IPS DF 19.7 (cell line): ENCODE measurements around the gene FAR1.
"Not testable (repeated sequence)": the region's sequence is repeated elsewhere in the genome, so short reads cannot be mapped to it uniquely, and the experiment has no call there.

Experiments used
- DNase-seq: peaks from one replicate; pipeline ENCODE4 v3.0.0-alpha.2; 2013; ENCODE audit warnings: low read depth, low spot score

FAR1 gene

DNA sequence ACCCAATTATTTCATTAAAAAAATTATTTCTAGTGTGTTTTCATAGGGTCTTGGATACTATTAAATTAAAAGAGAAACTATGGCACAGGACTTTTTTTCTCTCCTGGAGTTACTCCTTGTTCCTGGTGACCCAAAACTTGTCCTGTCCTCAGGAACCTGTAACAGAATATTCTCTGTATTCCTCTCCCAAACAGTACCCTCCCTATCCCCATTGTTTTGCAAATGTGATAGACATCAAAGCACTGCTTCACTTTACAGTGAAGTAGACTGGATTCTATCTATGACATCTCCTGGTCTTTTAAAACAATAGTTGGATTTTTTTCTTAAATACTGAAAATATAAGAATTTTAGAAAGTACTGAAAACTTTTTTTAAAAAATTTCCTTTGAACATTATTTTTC, 37.2 kb downstream of the FAR1 start:
- DNase-seq: no peak

DNA sequence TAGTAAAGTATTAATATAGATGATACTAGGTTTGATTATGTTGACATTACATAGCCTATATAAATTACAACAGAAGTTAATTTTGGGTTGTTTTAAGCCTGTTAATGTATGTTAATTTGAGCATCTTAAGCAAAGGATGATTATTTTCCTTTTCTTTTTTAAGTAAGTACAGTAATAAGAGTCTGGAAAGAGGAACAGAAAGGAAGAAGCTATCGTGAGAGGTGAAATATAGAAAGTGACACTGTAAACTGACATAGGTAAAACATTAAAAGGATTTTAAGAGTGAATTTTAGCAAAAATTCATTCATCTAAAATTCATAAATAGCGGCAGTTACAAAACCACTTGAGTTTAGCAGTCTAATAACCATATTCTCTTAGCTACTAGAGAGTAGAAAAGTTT, 45.5 kb downstream of the FAR1 start:
- DNase-seq: no peak

DNA sequence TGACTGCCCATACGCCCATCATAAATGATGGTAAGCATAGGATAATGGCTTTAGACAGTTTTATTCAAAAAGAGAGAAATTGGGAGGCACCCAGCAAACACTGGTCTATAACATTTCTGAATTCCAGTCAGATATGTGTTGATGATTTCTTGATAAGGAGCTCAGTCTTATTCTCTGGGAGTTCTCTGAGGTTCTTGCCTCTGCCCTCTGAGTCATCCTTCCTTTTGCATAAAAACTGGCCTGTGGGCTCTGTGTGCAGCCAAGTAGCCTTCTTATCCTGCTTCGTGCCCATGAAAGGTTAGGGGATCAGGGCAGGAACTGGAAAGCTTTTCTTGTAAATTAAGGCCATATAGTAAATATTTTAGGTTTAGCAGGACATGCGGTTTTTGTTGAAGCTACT, 48.9 kb downstream of the FAR1 start:
- DNase-seq: no peak

DNA sequence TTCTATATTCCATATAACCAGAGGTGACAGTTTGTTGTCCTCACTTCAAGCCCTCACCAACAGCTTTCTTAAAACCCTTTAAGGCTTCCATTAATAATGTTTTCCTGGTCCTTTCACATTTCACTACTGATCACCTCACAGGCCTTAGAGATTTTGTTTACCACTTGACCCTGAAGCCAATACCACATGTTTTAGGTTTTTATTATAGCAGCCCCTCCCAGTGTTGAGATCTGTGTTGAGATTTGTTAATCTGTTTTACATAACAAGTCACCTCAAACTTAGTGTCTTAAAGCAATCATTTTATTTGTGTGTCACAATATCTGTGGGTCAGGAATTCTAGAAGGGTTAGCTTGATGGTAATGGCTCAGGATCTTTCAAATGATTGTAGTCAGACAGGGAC, 49.9 kb downstream of the FAR1 start:
- no peak for DNase-seq

DNA sequence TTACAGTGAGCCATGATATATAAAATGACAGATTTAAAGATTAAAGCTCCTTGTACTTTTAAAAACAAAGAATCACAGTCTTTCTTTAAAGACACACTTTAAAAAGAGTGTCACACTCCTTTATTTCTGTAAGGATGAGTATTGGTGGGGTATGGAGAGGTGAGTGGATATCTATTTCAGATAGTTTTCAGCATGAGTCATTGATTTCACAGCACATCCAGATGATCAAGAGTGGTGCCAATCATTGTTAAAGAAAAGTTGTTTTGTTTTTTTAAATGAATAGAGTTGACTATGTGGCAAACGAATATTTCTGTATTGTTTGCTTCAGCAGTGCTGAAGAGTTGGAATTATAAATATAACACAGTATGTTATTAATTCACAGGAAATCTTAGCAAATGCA, 52.5 kb downstream of the FAR1 start:
- no peak for DNase-seq

DNA sequence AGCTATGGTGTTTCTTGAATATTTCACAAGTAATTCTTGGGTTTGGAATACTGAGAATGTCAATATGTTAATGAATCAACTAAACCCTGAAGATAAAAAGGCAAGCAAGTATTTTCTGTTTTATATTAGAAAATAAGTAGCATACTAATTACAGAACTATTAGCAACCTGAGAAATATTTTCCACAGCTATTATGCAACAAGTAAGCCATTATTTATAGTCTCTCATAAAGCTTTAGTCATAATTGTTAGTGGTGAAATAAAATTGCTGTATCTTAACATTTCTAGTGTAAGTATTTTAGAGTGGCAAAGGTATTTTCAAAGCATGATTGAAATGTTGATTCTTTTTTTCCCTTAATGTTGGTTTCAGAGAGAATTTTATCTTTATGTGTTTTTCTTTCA, 53.3 kb downstream of the FAR1 start:
- DNase-seq: no peak

DNA sequence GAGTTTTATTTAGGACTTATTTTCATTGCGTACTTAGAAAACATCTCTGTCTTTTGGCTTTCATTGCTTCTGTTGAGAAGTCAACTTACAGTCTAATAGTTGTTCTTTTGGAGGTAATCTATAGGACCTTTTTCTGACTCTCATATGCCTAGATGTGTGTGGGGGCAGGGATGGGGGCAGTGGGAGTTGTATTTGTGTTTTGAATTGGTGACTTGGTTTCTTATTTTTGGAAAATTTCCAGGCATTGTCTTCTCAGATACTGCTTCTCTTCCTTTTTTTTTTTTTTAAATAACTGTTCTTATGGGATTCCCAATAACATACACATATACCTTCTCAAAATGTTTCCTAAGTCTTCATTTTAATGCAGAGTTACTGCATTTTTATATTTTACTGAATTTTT, 58.0 kb downstream of the FAR1 start:
- no peak for DNase-seq

DNA sequence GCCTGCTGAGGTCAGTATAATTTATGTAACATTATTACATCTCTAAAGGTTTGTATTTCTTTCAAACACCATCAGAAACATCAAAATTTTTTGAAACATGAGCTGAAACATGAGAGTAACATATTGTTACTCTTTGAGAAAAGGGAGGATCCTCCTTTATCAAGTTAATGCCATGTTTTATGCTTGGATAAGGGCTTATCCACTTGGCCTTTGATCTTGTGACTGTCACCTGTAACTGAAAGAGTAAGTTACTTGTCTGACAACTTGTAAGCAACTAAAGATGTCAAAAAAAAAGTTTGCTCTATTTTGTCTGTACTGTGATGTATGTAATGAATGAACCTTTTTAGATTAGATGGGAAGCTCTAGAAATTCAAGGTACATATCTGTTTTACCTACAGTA, 59.6 kb downstream of the FAR1 start:
- no peak for DNase-seq

DNA sequence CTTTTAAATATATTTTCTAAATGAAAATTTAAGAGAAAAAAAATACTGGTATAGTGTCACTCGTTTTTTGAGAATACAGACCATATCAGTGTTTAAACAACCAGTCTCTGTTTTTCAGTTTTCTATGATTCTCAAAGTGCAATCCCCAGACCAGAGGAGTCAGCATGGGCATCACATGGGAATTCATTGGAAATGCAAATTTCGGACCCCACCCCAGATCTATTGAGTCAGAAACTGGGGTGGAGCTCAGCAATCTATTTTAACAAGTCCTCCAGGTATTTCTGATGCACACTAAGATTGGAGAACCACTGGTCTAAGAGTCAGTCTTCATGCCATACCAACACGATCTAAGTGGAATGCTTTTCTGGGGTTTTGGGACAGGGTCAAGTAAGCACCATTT, 66.1 kb downstream of the FAR1 start:
- no peak for DNase-seq

DNA sequence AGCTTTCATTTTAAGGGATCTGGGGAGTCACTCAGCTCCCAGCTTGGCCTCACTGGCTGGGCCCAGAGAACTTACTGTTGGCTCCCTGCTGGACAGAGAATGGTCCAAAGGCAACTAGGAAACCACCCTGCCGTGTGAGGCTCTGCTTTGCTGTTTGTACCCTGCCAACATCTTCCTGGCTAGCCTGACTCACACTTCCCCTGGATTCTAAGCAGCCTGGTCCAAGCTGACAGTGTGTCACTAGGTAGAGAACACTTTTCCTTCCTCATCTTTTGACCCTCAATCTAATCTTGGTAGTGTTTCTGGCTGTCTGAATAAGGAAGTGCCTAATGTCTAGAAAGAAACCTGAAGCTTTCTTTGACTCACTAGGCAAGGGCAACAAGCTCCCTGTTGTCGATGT, 76.7 kb downstream of the FAR1 start:
- DNase-seq: no peak

DNA sequence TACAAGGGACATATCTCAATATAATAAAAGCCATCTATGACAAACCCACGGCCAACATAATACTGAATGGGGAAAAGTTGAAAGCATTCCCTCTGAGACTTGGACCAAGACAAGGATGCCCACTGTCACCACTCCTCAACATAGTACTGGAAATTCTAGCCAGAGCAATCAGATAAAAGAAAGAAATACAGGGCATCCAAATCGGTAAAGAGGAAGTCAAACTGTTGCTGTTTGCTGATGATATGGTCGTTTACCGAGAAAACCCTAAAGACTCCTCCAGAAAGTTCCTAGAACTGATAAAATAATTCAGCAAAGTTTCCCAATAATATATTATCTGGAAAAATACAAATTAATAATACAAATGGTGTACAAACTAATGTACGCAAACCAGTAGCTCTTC, 84.8 kb downstream of the FAR1 start:
- DNase-seq: not testable (repeated sequence)

DNA sequence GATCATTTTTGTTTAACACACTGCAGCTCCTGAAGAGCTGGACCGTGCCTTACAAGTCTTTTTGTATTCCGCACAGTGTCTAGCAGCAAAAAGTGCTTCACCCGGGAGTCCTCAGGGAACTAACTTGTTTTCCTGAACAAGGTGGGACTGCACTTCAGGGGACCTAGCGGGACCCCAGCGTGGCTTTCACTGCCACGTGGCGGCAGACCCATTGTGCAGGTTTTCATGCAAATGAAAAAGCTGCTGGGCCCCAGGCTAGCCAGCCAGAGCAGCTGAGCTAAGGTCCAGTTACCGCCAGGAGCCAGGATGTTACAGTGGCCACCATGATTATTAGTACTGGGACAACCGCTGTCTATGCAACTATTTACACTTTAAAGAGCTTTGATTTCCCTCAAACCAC, 90.6 kb downstream of the FAR1 start:
- no peak for DNase-seq

DNA sequence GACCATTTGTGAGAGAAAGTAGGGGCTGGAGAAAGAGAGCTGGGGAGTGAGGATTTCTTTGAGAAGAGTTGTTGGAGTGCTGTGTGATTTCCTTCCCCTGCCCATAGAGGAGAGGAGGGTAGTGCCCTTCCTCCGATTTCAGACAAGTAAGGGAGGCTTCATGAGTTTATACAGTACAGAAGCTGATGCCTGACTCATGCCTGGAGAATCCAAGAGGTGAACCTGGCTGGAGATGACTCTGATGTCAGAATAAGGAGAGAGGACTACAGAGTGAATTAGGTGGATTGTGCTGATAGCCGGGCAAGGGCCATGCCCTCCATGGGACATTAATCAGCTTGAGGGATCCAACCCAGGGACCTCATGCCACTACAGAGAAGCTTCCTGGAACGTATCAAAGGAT, 91.6 kb downstream of the FAR1 start:
- DNase-seq: no peak

DNA sequence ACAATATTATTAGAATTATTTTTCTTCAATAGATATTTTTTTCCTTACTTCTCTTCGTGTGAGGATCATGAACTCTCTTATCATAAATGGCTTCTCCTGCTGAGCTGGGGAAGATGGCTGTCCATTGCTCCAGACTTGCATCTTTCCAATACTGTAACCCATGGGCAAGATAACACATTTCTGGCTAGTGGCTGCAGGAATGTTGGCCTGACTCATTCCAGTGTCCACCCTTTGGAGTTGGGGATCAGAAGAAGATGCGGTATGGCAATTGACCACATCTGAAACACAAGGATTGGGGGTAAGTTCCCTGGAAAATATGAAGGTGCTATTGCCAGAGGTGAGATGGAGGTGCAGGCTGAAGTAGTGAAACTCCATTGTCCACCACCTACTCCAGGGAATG, 92.8 kb downstream of the FAR1 start:
- no peak for DNase-seq

DNA sequence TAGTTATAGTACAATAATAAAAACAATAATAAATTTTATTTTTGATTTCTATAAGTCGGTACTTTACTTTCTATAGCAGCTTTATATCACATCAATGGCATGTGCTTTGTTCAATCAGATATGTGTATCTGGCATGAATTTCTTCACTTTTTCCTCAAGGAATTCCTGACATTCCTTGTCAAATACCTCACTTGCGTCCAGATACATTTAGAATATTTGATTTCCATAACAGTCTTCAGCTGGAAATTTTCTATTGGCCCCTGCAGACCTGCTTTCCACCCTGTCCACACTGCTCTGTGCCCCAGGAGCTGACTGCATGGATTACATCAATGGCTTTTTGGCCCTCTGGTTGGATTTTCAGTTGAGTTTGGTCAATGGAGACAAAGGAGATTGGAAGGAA, 93.2 kb downstream of the FAR1 start:
- no peak for DNase-seq

DNA sequence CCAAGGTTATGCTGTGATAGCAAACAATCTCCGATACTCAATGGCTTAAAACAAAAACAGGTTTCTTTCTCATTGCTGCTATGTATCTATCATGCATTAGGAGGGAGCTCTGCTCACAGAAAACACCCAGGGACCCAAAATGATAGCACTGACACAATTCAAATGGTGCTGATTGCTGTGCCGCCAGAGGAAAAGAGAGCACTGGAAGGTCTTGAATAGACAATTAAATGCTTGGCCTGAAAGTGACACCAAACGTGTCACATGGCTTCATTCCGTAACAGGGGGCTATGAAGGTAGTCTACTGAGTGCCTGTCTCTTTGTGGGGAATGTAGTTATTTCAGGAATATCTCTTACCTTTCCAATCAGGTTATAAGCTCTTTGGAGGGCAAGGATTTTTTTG, 94.2 kb downstream of the FAR1 start:
- no peak for DNase-seq

DNA sequence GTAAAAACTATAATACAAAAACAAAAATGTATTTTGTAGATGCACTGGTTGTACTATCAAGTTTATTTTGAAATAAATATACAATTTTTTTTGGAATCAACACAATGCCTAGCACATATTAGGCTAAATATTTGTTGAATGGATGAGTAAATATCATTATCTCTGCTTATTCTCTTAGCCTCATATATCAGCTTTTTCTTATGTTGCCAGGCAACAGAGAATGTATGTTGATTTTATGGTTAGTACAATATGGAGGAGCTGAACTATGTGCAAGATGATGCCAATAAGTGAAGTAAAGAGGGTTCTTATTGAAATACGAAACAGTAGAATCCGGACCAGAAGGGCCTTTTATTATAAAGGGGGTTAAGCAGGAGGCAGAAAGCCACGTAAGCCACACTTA, 94.9 kb downstream of the FAR1 start:
- DNase-seq: no peak

DNA sequence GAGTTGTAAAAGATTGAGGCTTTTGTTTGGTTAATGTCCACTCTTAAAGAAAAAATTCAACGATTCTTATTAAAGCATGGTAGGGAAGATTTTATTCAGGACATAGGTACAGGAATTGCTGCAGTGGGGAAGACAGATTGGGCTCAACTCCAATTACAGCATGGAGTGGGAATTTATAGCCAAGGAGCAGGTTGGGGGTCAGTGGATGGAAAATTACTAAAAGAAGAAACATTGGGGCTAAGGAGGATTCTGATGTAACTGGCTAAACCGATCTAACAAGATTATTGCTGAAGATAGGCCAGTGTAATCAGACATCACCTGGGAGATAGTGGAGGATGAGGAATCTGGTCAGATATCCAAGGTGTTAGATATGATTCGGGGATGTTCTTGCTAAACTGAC, 97.4 kb downstream of the FAR1 start:
- no peak for DNase-seq

DNA sequence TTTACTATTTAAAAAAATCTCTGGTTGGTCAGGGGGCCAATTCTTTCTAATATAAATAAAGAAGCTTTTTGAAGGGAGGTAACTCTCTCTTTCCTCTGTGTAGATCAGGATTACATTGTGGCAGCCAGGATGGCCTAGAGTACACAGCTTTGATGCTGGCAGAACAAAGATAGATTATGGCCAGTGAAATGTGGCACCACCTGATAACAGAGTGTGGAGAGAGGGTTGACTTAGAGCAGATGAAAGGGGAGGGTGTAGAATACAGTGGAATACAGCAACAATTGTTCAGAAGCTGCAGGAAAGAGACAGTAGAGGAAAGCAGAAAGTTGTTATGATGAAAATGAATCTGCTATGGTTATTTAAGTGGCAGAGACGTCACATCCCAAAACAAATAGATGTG, 99.0 kb downstream of the FAR1 start:
- DNase-seq: no peak

DNA sequence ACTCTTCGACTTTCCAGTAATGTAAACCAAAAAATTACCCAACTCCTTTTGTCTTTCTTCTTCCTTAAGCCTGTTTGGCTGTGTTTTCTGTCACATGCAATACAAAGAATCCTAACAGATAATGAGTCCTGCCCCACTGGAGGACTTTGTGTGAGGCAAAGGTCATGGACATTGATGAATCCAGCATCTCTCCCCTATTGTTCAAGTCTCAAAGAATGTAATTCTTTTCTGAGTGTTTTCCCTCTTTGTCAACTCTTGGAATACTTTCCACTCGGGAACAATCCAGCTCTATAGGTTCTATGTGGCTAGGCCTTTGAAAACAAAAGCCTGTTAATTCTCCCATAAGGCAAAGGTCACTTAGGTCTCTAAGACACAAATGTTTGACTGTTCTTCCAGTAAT, 100.7 kb downstream of the FAR1 start:
- no peak for DNase-seq

DNA sequence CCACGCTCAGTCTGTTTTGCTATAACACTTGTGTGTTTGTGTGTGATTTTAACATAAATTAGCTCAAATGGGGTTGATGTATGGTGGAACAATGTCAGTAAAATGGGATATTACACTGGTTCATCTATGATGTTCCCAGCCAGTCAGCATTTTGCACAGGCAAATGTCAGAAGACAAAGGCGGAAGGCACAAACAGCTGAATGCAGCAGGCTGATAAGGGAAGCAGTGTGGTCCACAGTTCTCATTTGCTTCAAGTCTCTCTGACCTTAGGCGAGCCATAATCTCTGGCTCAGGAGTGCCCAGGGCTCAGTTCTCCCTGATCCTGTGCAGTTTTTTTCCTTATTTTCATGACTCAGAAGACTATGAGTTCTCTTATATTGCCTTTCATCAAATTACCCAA, 102.7 kb downstream of the FAR1 start:
- no peak for DNase-seq

DNA sequence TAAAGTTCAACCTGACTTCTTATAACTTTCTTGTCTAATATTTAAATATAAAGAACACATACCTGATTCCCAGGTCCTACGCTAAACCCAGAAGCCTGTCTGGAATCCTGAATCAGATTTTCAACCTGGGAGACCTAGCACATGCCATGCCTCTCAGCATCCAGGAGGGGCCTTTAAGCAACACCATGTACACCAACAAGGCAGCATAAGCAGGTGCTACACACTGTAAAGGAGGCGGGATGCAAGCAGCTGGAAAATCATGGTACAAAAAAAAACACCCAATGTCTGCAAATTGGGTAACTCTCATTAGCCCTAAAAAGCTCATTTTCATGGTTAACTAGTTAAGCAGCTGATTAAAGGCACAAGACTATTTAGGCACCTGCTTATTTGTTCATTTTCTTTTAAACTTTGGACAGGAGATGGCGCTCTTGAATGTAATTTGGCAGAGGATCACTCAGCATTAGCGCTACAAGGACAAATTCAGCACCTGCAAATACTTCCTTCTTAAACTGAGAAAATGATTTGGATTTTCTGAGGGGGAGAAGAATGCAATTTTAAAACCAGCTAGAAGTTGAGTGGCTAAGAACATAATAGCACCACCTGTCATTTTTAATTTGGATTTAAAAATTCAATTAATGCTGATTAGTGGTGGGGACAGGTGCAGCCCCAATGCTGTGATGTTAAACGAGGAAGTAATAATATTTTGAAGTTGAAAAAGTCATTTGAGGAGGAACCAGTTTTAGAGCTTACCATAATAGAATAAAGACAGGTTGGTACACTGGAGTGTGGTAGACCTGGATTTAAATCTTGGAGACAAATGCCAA, 104.0 kb downstream of the FAR1 start:
- no peak for DNase-seq

DNA sequence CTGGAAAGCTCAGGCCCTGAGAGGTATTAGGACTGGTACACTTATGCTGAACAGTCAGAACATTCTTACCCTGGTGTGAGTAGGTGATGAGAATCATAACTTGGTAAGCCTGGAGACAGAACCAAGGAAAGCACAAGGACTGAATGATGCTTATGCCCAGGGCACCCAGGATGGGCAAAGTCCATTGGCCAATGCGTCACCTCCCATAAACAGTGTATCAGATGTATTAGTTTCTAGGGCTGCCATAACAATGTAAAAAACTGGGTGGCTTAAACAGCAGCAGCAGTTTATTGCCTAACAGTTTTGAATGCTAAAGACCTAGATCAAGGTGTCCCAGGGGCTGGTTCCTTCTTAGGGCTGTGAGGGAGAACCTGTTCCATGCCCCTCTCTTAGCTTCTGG, 107.0 kb downstream of the FAR1 start:
- DNase-seq: no peak

DNA sequence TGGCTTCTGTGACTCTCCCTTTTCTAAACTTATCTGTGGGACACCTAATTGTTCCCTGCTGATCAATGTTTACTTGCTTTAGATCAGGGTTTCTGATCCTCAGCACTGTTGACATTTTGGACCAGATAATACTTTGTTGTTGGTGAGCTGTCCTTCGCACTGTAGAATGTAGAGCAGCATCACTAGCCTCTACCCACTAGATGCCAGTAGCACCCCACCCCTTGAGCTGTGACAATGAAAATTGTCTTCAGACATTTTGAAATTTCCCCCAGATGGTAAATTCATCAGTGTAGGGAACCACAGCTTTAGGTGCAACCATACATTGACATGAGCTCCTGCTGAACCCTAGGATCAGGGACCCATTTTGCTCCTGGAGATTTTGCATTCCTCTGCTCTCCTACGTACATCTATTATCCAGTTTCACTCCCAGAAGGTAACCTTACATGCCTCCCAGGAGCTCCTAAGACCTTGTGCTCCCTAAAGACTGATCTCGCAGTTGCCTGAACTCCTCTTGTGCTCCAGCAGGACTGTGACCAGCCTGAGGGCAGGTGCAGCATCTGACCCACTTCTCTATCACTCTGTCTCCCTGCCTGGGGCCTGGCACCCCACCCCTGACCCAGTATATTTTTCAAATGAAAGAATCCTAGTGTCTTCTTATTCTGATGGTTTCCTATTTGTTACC, 107.8 kb downstream of the FAR1 start:
- no peak for DNase-seq
